Stomach (tissue), 4 donors: ENCODE measurements around the gene HK1.

Experiments used
- CTCF ChIP-seq, 7 experiments: fragments of 450-650 bp in 4 of 7; fragments of 200-600 bp in 3 of 7; sonication (generic) in 3 of 7; IDR thresholded peaks; one replicate each; pipeline ENCODE4 v1.5.1; 2016 to 2019; ENCODE audit warnings: antibody characterized with exemption in 7 of 7, control low read depth in 2 of 7, mild to moderate bottlenecking in 1 of 7
- POLR2A ChIP-seq, 4 donors: fragments of 450-650 bp; IDR thresholded peaks; one replicate each; pipeline ENCODE4 v1.6.1; 2016; ENCODE audit warnings: antibody characterized with exemption in 4 of 4, control low read depth in 2 of 4, mild to moderate bottlenecking in 1 of 4, moderate library complexity in 1 of 4
- POLR2AphosphoS5 ChIP-seq, 3 donors: sonication (generic); formaldehyde crosslinking; IDR thresholded peaks; one replicate each; pipeline ENCODE4 v1.6.1; 2016; ENCODE audit warnings: antibody characterized with exemption in 3 of 3

GRCh38 chr10:69414036-69415018 lies 136.0 kb downstream of the HK1 start:
- TF ChIP-seq POLR2AphosphoS5 (IDR thresholded peaks at IDR 0.05) (no peak), POLR2A (IDR thresholded peaks at IDR 0.05) (no peak), CTCF (IDR thresholded peaks at IDR 0.05) (no peak)
